DOHH2 (cell line): ENCODE data around the gene EGFL8.

Experiments used
- H3F3A ChIP-seq: fragments of 200-600 bp; sonication (generic), shearing (Covaris generic); 2 replicates; pipeline ENCODE4 v1.6.0; 2016; ENCODE audit warnings: antibody characterized with exemption, mild to moderate bottlenecking; ENCODE audit not compliant: control insufficient read depth, insufficient read depth
- H3K27ac ChIP-seq: fragments of 200-600 bp; sonication (generic); 2 replicates; pipeline ENCODE4 v1.5.1; 2014; ENCODE audit warnings: low read depth, mild to moderate bottlenecking, low read length, moderate library complexity
- H3K27me3 ChIP-seq: fragments of 200-600 bp; sonication (generic); 2 replicates; pipeline ENCODE4 v1.6.1; 2014; ENCODE audit warnings: mild to moderate bottlenecking, low read length, mixed read lengths; ENCODE audit not compliant: control insufficient read depth
- H3K36me3 ChIP-seq: fragments of 200-600 bp; sonication (generic); 2 replicates; pipeline ENCODE4 v1.6.1; 2014; ENCODE audit warnings: mild to moderate bottlenecking, low read length, moderate library complexity, mixed read lengths; ENCODE audit not compliant: control insufficient read depth
- H3K4me1 ChIP-seq: fragments of 200-600 bp; sonication (generic); 2 replicates; pipeline ENCODE4 v1.6.1; 2014; ENCODE audit warnings: mild to moderate bottlenecking, low read length, mixed read lengths; ENCODE audit not compliant: control insufficient read depth
- H3K4me2 ChIP-seq: fragments of 200-600 bp; sonication (generic); 2 replicates; pipeline ENCODE4 v1.6.0; 2014; ENCODE audit warnings: mild to moderate bottlenecking, low read length, moderate library complexity
- H3K4me3 ChIP-seq: fragments of 200-600 bp; sonication (generic); 2 replicates; pipeline ENCODE4 v1.5.1; 2014; ENCODE audit warnings: mild to moderate bottlenecking, low read length, mixed read lengths
- H3K79me2 ChIP-seq: fragments of 200-600 bp; sonication (generic); 2 replicates; pipeline ENCODE4 v1.6.1; 2014; ENCODE audit warnings: mild to moderate bottlenecking, low read length, mixed read lengths; ENCODE audit not compliant: control insufficient read depth
- H3K9me2 ChIP-seq: fragments of 200-600 bp; sonication (generic); replicated peaks from 2 replicates; pipeline ENCODE4 v1.6.1; 2014; ENCODE audit warnings: mild to moderate bottlenecking, low read length, mixed read lengths; ENCODE audit not compliant: control insufficient read depth
- H3K9me3 ChIP-seq: fragments of 200-600 bp; sonication (generic); 2 replicates; pipeline ENCODE4 v1.6.1; 2014; ENCODE audit warnings: antibody characterized with exemption, low read length, mixed read lengths; ENCODE audit not compliant: control insufficient read depth, insufficient read depth
- H4K20me1 ChIP-seq: fragments of 200-600 bp; sonication (generic); 2 replicates; pipeline ENCODE4 v1.6.0; 2014; ENCODE audit warnings: low read depth, mild to moderate bottlenecking, antibody characterized with exemption, low read length, moderate library complexity; ENCODE audit not compliant: control insufficient read depth, insufficient read depth
- CTCF ChIP-seq: fragments of 200-600 bp; sonication (generic); IDR thresholded peaks from one replicate; pipeline ENCODE4 v1.5.1; 2014; ENCODE audit warnings: antibody characterized with exemption, mild to moderate bottlenecking, low read depth, low read length; ENCODE audit not compliant: poor library complexity, severe bottlenecking
- EZH2phosphoT487 ChIP-seq: fragments of 200-600 bp; sonication (generic); IDR thresholded peaks from 2 replicates; pipeline ENCODE4 v1.6.1; 2017; ENCODE audit warnings: borderline replicate concordance, mild to moderate bottlenecking, antibody characterized with exemption, low read length, moderate library complexity, mixed read lengths

EGFL8 gene

GRCh38 chr6:32116674-32117073 lies 47.7 kb upstream of the EGFL8 start:
- no peak overlapping the region for H3K4me2 ChIP-seq
- peaks cover 53% of the 10 kb centered on the region for H3K36me3 ChIP-seq
- peaks cover 7% of the 10 kb centered on the region for H3K4me1 ChIP-seq
- no peak overlapping the region for H3K27ac ChIP-seq
- no peaks in the 10 kb centered on the region for H3K27me3 ChIP-seq
- H4K20me1 ChIP-seq: 0 out of 2 replicates have a peak, but pooled peaks cover 3% of the 10 kb centered on the region
- no peaks in the 10 kb centered on the region for H3K9me2 ChIP-seq
- no peak overlapping the region for H3K4me3 ChIP-seq
- no peaks in the 10 kb centered on the region for H3K79me2 ChIP-seq
- TF ChIP-seq CTCF: peak; percentile 48
- TF ChIP-seq EZH2phosphoT487: no peak
- H3K9me3 ChIP-seq: no peaks in the 10 kb centered on the region
- peaks cover 4% of the 10 kb centered on the region; the same call in 1 of the 2 replicates for H3F3A ChIP-seq

DNA sequence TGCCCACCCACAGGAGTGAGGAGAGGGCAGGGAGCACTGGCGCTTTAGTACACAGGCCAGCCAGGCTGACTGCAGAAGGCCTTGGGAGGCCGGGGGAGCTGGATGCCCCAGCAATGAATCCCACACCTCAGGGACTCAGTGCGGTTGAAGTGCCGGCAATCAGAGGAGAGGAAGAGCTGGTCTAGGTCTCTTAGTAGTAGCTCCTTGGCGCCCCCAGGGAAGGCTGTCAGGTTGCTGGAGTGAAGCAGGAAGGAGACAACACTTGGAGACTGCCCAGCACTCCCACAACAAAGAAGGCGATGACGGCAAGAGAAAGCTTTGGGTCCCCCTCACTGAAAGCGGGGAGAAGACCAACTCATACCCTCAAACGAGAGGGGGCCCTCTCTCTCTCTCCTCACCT lies 46.9 kb upstream of the EGFL8 start:
- H3K4me2 ChIP-seq: no peak overlapping the region
- peaks cover 7% of the 10 kb centered on the region for H3K4me1 ChIP-seq
- no peak overlapping the region for H3K4me3 ChIP-seq
- TF ChIP-seq CTCF (no peak), EZH2phosphoT487 (no peak)
- no peaks in the 10 kb centered on the region for H3K27me3 ChIP-seq
- no peaks in the 10 kb centered on the region for H3K9me2 ChIP-seq
- peaks cover 4% of the 10 kb centered on the region; the same call in 1 of the 2 replicates for H3F3A ChIP-seq
- 0 out of 2 replicates have a peak, but pooled peaks cover 3% of the 10 kb centered on the region for H4K20me1 ChIP-seq
- peaks cover 58% of the 10 kb centered on the region for H3K36me3 ChIP-seq
- H3K79me2 ChIP-seq: no peaks in the 10 kb centered on the region
- H3K27ac ChIP-seq: no peak overlapping the region
- H3K9me3 ChIP-seq: no peaks in the 10 kb centered on the region

DNA sequence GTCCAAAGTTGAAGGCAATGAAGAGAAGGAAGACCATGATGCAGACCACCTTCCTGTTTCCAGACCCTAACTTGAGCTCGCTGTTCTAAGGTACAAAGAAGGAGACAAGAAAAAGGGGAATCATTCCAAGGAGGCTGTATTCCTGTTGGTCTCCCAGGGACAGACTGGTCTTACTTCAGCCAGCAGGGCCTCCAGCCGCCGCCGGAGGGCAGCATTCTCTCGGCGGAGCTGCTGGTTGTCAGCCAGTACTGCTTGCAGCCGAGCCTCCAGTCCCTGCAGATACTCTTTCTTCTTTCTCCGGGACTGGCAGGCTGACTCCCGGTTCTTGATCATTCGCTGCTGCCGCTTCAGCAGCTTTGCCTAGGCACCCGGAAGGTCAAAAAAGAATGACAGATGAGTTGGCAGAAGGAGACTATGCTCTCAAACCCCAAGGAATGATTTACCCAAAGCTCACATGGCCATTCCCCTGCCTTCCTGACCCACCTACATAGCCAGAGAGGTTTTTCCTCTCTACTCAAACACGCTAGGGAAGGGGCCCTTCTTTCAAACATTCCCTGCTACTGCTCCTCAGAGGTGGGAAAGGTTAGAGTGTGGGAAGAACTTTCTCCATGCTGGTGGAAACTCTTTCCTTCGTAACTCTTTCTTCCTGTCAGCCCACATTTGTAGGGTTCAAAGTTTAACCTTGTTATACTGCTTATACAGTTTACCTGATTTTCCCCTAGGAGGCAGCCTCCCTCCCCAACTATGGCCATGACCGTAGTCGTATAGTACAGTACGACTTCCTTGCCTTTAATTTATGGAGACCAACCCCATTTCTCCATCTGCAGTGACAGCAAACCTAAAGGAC lies 45.4 kb upstream of the EGFL8 start:
- peaks cover 7% of the 10 kb centered on the region for H3K4me1 ChIP-seq
- H3F3A ChIP-seq: peaks cover 4% of the 10 kb centered on the region; the same call in 1 of the 2 replicates
- 0 out of 2 replicates have a peak, but pooled peaks cover 3% of the 10 kb centered on the region for H4K20me1 ChIP-seq
- H3K79me2 ChIP-seq: peaks cover 3% of the 10 kb centered on the region; the same call in 1 of the 2 replicates
- peaks cover 66% of the 10 kb centered on the region for H3K36me3 ChIP-seq
- H3K9me3 ChIP-seq: no peaks in the 10 kb centered on the region
- H3K4me2 ChIP-seq: 0 out of 2 replicates have a peak overlapping the region, but pooled peaks have one; percentile 2
- H3K27me3 ChIP-seq: no peaks in the 10 kb centered on the region
- H3K4me3 ChIP-seq: no peak overlapping the region
- no peaks in the 10 kb centered on the region for H3K9me2 ChIP-seq
- 0 out of 2 replicates have a peak overlapping the region, but pooled peaks have one; percentile 2 for H3K27ac ChIP-seq
- no peak for TF ChIP-seq EZH2phosphoT487
- TF ChIP-seq CTCF: peak; percentile 85
